Esophagus squamous epithelium (tissue), 4 donors: ENCODE results near the gene FBXW11.

Experiments
- POLR2A ChIP-seq, 4 donors: fragments of 450-650 bp; IDR thresholded peaks; one replicate each; pipeline ENCODE4 v1.6.1; 2017; ENCODE audit warnings: antibody characterized with exemption in 4 of 4, mild to moderate bottlenecking in 4 of 4, moderate library complexity in 3 of 4
- TF ChIP-seq, protein P1 (sequence below), 6 experiments: fragments of 450-650 bp in 4 of 6; fragments of 200-600 bp in 2 of 6; sonication (generic) in 2 of 6; IDR thresholded peaks; one replicate each; pipeline ENCODE4 v1.5.1; 2016 to 2019; ENCODE audit warnings: antibody characterized with exemption in 6 of 6, mild to moderate bottlenecking in 4 of 6, moderate library complexity in 4 of 6

DNA sequence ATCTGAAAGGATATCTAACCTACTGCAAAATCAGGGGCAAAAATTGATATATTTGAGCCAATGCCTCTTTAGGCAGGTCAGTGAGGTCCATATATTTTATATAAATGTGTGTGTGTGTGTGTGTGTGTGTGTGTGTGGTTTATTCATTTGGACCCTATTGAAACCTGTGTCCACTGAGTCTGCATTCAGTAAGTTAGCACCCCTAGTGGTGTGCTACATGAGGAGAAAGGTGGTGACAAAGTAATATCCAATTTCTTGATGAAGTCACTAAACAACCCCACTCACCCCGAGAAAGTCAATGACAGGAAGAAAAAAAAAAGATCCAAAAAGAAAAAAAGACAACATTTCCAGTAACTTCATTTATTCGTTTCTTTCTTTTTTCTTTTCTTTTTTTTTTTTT, 4.1 kb downstream of the FBXW11 start:
- TF ChIP-seq, protein P1, sequence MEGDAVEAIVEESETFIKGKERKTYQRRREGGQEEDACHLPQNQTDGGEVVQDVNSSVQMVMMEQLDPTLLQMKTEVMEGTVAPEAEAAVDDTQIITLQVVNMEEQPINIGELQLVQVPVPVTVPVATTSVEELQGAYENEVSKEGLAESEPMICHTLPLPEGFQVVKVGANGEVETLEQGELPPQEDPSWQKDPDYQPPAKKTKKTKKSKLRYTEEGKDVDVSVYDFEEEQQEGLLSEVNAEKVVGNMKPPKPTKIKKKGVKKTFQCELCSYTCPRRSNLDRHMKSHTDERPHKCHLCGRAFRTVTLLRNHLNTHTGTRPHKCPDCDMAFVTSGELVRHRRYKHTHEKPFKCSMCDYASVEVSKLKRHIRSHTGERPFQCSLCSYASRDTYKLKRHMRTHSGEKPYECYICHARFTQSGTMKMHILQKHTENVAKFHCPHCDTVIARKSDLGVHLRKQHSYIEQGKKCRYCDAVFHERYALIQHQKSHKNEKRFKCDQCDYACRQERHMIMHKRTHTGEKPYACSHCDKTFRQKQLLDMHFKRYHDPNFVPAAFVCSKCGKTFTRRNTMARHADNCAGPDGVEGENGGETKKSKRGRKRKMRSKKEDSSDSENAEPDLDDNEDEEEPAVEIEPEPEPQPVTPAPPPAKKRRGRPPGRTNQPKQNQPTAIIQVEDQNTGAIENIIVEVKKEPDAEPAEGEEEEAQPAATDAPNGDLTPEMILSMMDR (IDR thresholded peaks at IDR 0.05) = peak in 5 of 6 experiments; percentile 13 to 49 (median 28)
- no peak for TF ChIP-seq POLR2A (IDR thresholded peaks at IDR 0.05)
